Urothelium cell line (cell line): ENCODE data around the gene XRCC6.
"Not testable (repeated sequence)": the region's sequence is repeated elsewhere in the genome, so short reads cannot be mapped to it uniquely, and the experiment has no call there.

ENCODE experiments used
- DNase-seq: peaks from one replicate; pipeline ENCODE4 v3.0.0; 2011; ENCODE audit warnings: low spot score, mixed read lengths
- FAIRE-seq: peaks from 2 replicates; lab custom pipeline; 2011; peaks lifted over from hg19 to GRCh38; lab: Jason Lieb, UNC

XRCC6 gene

GRCh38 chr22:41621099-41621910, at the start of gene XRCC6:
XRCC6 (plus strand) TSS chr22:41621295; CDS start chr22:41622005, 710 bp downstream.
- DNase-seq = peak; percentile 100
- peak; percentile 98 for FAIRE-seq

GRCh38 chr22:41571786-41572185, 49.3 kb upstream of the XRCC6 start:
- FAIRE-seq = no peak
- no peak for DNase-seq

- FAIRE-seq, DNase-seq: not testable (repeated sequence)
These were observed 48.8 kb upstream of the XRCC6 start for GRCh38 chr22:41572305-41572704.

GRCh38 chr22:41573677-41574076, 47.4 kb upstream of the XRCC6 start:
- FAIRE-seq (no peak), DNase-seq (no peak)

GRCh38 chr22:41574847-41575381, 46.2 kb upstream of the XRCC6 start:
- FAIRE-seq = no peak
- DNase-seq = no peak

GRCh38 chr22:41575533-41575932, 45.6 kb upstream of the XRCC6 start:
- DNase-seq = no peak
- no peak for FAIRE-seq

GRCh38 chr22:41576877-41577276, 44.2 kb upstream of the XRCC6 start:
- FAIRE-seq (peak; percentile 63), DNase-seq (peak; percentile 55)

- no peak for DNase-seq
- FAIRE-seq = no peak
These were observed 43.0 kb upstream of the XRCC6 start for GRCh38 chr22:41578114-41578513.

- DNase-seq = no peak
- FAIRE-seq = no peak
These were observed 42.3 kb upstream of the XRCC6 start for GRCh38 chr22:41578818-41579217.

GRCh38 chr22:41579297-41579996, 41.6 kb upstream of the XRCC6 start:
- FAIRE-seq (no peak), DNase-seq (no peak)

GRCh38 chr22:41579997-41580355, 41.1 kb upstream of the XRCC6 start:
- DNase-seq = no peak
- no peak for FAIRE-seq

GRCh38 chr22:41582694-41583093, 38.4 kb upstream of the XRCC6 start:
- DNase-seq (no peak), FAIRE-seq (no peak)

GRCh38 chr22:41584881-41585280, 36.2 kb upstream of the XRCC6 start:
- FAIRE-seq (no peak), DNase-seq (no peak)

GRCh38 chr22:41585898-41586297, 35.2 kb upstream of the XRCC6 start:
- no peak for FAIRE-seq
- no peak for DNase-seq

GRCh38 chr22:41587347-41587723, 33.8 kb upstream of the XRCC6 start:
- FAIRE-seq = no peak
- DNase-seq = no peak

- peak; percentile 95 for FAIRE-seq
These were observed 31.5 kb upstream of the XRCC6 start, which contains the start of gene PMM1 for GRCh38 chr22:41589391-41590241. PMM1 (minus strand) TSS chr22:41589840; CDS start chr22:41589805, 35 bp downstream.

GRCh38 chr22:41593336-41593960, 27.6 kb upstream of the XRCC6 start:
- DNase-seq, FAIRE-seq: not testable (repeated sequence)

More at GRCh38 chr22:41589391-41590241, 31.5 kb upstream of the XRCC6 start, which contains the start of gene PMM1:
- peak; percentile 100 for DNase-seq

GRCh38 chr22:41595703-41596102, 25.4 kb upstream of the XRCC6 start:
- DNase-seq (no peak), FAIRE-seq (no peak)

GRCh38 chr22:41596776-41597634, 24.1 kb upstream of the XRCC6 start:
- DNase-seq (peak; percentile 66), FAIRE-seq (peak; percentile 74)

GRCh38 chr22:41597635-41597953, 23.5 kb upstream of the XRCC6 start:
- FAIRE-seq (no peak), DNase-seq (no peak)
